ENCODE measurements around the gene KBTBD3.
"Not testable (repeated sequence)": the region's sequence is repeated elsewhere in the genome, so short reads cannot be mapped to it uniquely, and the experiment has no call there.

Gene KBTBD3

DNA sequence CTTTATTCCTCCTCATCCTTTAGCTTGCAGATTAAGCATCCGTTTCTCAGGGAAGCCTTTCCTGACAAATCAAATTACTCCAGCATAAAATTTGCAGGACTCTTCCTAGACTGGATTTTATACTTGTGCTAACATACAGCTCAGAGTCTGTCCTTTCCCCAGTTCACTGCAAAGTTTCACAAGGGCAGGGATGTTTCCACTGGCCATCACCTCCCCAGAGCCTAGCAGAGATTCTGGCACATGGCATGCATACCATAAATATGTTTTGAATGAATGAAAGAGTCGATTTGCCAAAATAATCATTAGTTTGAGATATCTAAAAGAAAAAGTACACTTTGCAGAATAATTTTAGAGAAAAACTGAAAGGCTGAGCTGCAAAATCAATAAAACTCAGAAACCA is 65.7 kb downstream of the KBTBD3 start:
- Histone ChIP-seq H3K4me2 (ENCODE audit: low read length) (no peak overlapping the region), H3F3A (ENCODE audit: insufficient read depth, low read length) (no peaks in the 10 kb centered on the region), H3K27ac (ENCODE audit: low read depth, low read length, poor library complexity, severe bottlenecking) (no peak overlapping the region), H2AFZ (ENCODE audit: low read length) (no peak overlapping the region), H3K36me3 (ENCODE audit: insufficient read depth, low read length) (peaks cover 85% of the 10 kb centered on the region), H3K9me2 (ENCODE audit: low read depth, low read length) (no peaks in the 10 kb centered on the region), H4K20me1 (ENCODE audit: insufficient read depth, low read length) (no peaks in the 10 kb centered on the region), H3K9me3 (ENCODE audit: low read length) (no peaks in the 10 kb centered on the region; the same call in 1 of the 2 replicates), H3K9ac (ENCODE audit: low read length) (no peak overlapping the region), H3K4me3 (ENCODE audit: low read depth, low read length, poor library complexity, severe bottlenecking) (no peak overlapping the region), H3K4me1 (ENCODE audit: insufficient read depth, low read length, severe bottlenecking) (peaks cover 11% of the 10 kb centered on the region), H3K79me2 (ENCODE audit: insufficient read depth, low read length) (peaks cover 56% of the 10 kb centered on the region), H3K27me3 (ENCODE audit: insufficient read depth, low read length) (no peaks in the 10 kb centered on the region)
- TF ChIP-seq, protein P1, sequence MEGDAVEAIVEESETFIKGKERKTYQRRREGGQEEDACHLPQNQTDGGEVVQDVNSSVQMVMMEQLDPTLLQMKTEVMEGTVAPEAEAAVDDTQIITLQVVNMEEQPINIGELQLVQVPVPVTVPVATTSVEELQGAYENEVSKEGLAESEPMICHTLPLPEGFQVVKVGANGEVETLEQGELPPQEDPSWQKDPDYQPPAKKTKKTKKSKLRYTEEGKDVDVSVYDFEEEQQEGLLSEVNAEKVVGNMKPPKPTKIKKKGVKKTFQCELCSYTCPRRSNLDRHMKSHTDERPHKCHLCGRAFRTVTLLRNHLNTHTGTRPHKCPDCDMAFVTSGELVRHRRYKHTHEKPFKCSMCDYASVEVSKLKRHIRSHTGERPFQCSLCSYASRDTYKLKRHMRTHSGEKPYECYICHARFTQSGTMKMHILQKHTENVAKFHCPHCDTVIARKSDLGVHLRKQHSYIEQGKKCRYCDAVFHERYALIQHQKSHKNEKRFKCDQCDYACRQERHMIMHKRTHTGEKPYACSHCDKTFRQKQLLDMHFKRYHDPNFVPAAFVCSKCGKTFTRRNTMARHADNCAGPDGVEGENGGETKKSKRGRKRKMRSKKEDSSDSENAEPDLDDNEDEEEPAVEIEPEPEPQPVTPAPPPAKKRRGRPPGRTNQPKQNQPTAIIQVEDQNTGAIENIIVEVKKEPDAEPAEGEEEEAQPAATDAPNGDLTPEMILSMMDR (IDR thresholded peaks at IDR 0.05; ENCODE audit: low read length): no peak
- no peak for TF ChIP-seq EZH2 (IDR thresholded peaks at IDR 0.05; ENCODE audit: borderline replicate concordance, low read length)

DNA sequence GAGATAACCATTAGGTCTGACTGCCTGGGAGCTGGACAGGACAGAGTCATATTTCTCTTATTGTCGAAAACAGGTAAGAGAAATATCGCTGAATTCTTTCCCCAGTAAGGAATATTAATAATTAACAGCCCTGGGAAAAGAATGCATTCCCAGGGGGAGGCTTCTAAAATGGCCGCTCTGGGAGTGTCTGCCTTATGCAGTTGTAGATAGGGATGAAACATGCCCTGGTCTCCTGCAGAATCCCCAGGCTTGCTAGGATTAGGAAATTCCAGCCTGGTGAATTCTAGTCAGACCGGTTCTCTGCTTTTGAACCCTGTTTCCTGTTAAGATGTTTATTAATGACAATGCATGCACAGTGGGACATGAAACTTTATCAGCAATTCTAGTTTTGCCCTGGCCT is 74.1 kb downstream of the KBTBD3 start:
- H4K20me1 ChIP-seq (ENCODE audit: insufficient read depth, low read length); H3K4me1 ChIP-seq (ENCODE audit: insufficient read depth, low read length, severe bottlenecking); H3K79me2 ChIP-seq (ENCODE audit: insufficient read depth, low read length); H3K9ac ChIP-seq (ENCODE audit: low read length); H3F3A ChIP-seq (ENCODE audit: insufficient read depth, low read length); H3K27ac ChIP-seq (ENCODE audit: low read depth, low read length, poor library complexity, severe bottlenecking); H2AFZ ChIP-seq (ENCODE audit: low read length); H3K4me3 ChIP-seq (ENCODE audit: low read depth, low read length, poor library complexity, severe bottlenecking); H3K9me3 ChIP-seq (ENCODE audit: low read length); H3K27me3 ChIP-seq (ENCODE audit: insufficient read depth, low read length); H3K4me2 ChIP-seq (ENCODE audit: low read length); H3K9me2 ChIP-seq (ENCODE audit: low read depth, low read length): not testable (repeated sequence)
- H3K36me3 ChIP-seq (ENCODE audit: insufficient read depth, low read length): peaks cover 60% of the 10 kb centered on the region

DNA sequence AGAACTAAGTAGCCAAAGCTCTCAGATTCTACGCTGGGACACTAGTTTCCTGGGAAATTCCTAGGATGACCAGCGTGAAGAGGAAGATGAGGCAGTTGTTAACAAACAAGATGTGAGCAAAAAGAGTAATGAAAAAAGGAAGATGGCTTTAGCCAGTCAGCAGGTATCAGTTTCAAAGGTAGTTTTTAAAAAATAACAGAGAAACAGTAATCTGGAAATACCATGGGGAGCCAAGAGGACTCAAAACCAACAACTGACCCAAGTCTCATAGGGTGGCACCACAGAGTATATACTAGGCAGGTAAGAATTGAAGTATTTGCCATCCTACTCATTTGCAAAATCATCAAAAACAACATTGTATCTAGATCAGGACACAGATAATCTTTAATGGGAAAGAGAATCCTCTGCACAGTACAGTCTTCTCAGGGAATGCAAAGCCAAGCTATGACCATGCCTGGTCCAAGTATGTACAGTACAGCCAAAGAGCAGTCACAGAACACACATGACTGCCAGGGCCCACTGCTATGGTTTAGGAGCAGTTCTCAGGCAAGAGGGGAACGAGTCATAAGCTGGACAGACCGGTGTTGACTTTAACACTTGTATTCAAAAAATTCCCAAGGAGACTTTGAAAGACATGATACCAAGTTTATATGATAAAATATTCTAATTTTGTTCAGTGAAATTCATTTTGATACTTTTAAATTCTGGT is 75.7 kb downstream of the KBTBD3 start:
- Histone ChIP-seq H3K27me3 (ENCODE audit: insufficient read depth, low read length) (no peaks in the 10 kb centered on the region), H3K79me2 (ENCODE audit: insufficient read depth, low read length) (no peaks in the 10 kb centered on the region), H3K36me3 (ENCODE audit: insufficient read depth, low read length) (peaks cover 45% of the 10 kb centered on the region), H3K9me3 (ENCODE audit: low read length) (no peaks in the 10 kb centered on the region), H3K4me2 (ENCODE audit: low read length) (no peak overlapping the region), H2AFZ (ENCODE audit: low read length) (no peak overlapping the region), H3K9ac (ENCODE audit: low read length) (no peak overlapping the region), H3K27ac (ENCODE audit: low read depth, low read length, poor library complexity, severe bottlenecking) (no peak overlapping the region), H3K9me2 (ENCODE audit: low read depth, low read length) (no peaks in the 10 kb centered on the region), H3F3A (ENCODE audit: insufficient read depth, low read length) (no peaks in the 10 kb centered on the region), H3K4me1 (ENCODE audit: insufficient read depth, low read length, severe bottlenecking) (no peaks in the 10 kb centered on the region), H4K20me1 (ENCODE audit: insufficient read depth, low read length) (no peaks in the 10 kb centered on the region), H3K4me3 (ENCODE audit: low read depth, low read length, poor library complexity, severe bottlenecking) (no peak overlapping the region)
- no peak for TF ChIP-seq EZH2 (IDR thresholded peaks at IDR 0.05; ENCODE audit: borderline replicate concordance, low read length)
- TF ChIP-seq, protein P1 (IDR thresholded peaks at IDR 0.05; ENCODE audit: low read length): no peak

All from OCI-LY1 (cell line).